Esophagus mucosa (tissue), 1 donor: ENCODE results near the gene PKN2. TPM values are rescaled to one million over a fixed set of nuclear protein-coding genes. Genes with fewer than 3 reads are reported as not detected.
A peak's percentile ranks its signal among the peaks of the same experiment; 100 is the strongest.
"Not testable (repeated sequence)": the region's sequence is repeated elsewhere in the genome, so short reads cannot be mapped to it uniquely, and the experiment has no call there.

Source experiments
- ATAC-seq: fragments of 200-7000 bp; cut with Tn5 transposase; one replicate; pipeline ENCODE4 v1.9.1; 2020
- total RNA-seq: library from RNA; stranded (reverse); gene quantifications from one replicate; pipeline ENCODE4 v1.2.4, GENCODE V29; 2023
- donor health status: DM: yes; HTN: yes; CAD: no.

Gene PKN2
- total RNA-seq, 1 donor from 2014 or later: 34.5 TPM

DNA sequence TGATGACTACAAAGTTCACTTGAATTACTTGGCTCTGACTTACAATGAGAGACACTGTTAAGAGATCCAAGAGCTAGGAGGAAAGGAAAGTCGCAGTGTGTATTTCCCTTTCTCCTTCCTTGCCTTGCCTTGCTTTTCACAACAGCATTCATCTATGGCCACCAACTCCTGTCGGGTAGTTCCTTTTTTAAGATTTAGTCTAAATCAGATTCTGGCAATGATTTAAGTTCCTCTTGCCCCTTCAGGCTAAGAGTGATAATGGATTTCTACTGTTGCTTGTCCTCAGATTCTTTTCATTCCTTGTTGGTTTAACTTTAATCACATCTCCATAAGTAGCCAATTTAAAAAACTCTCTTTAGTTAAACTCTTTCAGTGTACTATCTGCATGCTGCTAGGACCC lies 115.4 kb downstream of the PKN2 start:
- ATAC-seq: no peak

- peak; percentile 32 for ATAC-seq
These were observed 116.4 kb downstream of the PKN2 start for GRCh38 chr1:88800382-88801051.

DNA sequence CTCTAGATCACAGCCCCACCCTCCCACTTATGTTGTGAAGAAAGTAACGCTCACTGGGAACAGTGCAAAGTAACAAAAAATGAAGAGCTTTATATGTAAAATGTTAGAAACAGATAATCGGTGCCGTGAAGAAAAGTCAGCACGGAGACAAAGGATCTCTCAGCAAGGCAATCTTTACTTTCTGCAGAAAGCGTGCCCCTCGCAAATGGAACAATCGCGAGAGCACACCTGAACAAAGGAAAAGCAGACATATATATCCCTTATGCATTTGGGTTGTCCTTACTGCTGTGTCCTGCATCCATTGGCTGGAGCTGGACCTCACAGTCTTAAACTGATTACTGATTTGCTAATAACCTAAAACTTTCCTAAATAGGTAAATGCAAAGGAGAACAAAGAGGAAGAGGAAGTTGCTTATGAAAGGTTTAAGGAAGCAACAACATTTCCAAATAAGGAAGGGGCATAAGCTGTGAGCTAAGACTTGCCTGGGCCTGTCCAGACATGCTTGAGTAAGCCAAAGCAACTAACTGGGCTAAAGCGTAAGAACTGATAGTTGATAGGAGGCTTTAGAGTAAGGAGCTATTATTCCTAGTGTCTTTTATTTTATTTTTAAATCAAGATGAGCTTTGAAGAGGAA lies 117.6 kb downstream of the PKN2 start:
- no peak for ATAC-seq

GRCh38 chr1:88802404-88802803 lies 118.3 kb downstream of the PKN2 start:
- peak; percentile 58 for ATAC-seq

GRCh38 chr1:88802950-88803349 lies 118.9 kb downstream of the PKN2 start:
- ATAC-seq: peak; percentile 43

GRCh38 chr1:88803444-88803843 lies 119.4 kb downstream of the PKN2 start:
- ATAC-seq: no peak

DNA sequence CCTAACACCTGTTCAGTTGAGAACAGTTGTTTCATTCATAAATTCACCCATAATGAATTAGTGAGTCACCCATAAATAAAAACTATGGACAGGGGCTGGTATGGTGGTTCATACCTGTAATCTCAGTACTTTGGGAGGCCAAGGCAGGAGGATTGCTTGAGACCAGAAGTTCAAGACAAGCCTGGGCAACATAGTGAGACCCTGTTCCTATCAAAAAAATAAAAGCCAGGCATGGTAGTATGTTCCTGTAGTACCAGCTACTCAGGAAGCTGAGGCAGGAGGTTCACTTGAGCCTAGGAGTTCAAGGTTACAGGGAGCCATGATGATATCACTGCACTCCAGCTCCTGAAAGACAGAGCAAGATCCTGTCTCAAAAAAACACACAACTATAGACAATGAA lies 128.3 kb downstream of the PKN2 start:
- ATAC-seq: no peak

DNA sequence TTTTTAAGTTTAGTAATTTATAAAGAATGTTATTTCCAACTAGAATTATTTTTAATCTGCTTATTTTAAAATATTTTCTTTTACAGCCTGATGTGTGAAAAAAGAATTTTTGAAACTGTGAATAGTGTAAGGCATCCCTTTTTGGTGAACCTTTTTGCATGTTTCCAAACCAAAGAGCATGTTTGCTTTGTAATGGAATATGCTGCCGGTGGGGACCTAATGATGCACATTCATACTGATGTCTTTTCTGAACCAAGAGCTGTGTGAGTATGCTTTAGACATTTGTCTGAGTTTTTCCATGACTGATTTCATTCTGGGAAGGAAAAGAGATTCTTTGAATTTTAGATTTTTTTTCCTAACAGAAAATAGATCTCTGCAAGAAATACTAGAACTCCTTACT lies 129.4 kb downstream of the PKN2 start:
- ATAC-seq: no peak

DNA sequence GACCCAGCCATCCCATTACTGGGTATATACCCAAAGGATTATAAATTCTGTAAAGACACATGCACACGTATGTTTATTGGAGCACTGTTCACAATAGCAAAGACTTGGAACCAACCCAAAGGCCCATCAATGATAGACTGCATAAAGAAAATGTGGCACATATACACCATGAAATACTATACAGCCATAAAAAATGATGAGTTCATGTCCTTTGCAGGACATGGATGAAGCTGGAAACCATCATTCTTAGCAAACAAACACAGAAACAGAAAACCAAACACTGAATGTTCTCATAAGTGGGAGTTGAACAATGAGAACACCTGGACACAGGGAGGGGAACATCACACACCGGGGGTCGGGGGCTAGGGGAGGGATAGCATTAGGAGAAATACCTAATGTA lies 135.6 kb downstream of the PKN2 start:
- ATAC-seq: not testable (repeated sequence)

- ATAC-seq: no peak
These were observed 141.6 kb downstream of the PKN2 start for GRCh38 chr1:88825721-88826120.

- ATAC-seq: no peak
These were observed 163.6 kb downstream of the PKN2 start for GRCh38 chr1:88847643-88848042.

DNA sequence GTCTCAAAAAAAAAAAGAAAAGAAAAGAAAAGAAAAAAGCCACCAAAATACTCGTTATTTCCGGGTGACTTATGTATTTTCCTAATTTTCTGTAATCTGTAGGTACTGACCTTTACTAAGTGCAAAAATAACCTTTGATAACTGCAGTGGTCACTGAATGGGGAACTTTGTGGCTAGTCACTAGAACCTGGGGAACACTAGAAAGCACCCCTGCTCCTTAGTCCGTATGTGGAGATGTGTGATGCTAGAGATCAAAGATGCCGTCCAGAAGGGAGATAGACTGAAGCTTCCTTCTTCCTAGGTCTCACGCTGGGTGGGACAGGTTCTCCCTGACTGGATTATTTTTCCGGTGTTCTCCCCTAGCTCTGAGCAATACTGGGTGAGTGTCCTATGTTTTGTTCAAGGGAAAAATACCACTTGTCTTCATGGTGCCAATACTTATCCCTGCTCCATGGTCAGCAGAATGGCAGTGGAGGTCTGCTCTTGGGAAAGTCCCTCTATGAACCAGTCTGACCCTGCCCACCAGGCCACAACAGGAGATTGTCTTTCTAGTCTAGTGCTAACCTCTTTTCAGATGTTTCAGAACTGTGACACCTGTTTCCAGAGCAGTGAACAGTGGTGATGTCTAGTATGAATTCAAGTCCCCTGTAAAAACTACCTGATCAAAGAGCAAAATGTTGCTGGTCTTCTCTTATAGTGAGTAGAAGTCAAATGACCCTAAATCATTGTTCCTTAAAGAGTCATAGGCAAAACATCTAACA lies 167.4 kb downstream of the PKN2 start:
- ATAC-seq: no peak

GRCh38 chr1:88867743-88868521 lies 183.9 kb downstream of the PKN2 start:
- no peak for ATAC-seq

DNA sequence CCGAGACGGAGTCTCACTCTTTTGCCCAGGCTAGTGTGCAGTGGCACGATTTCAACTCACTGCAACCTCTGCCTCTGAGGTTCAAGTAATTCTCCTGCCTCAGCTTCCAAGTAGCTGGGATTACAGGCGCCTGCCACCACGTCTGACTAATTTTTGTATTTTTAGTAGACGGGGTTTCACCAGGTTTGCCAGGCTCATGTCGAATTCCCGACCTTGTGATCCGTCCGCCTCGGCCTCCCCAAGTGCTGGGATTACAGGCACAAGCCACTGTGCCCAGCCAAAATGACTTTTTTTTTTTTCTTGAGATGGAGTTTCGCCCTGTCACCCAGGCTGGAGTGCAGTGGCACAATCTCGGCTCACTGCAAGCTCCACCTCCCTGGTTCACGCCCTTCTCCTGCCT lies 185.6 kb downstream of the PKN2 start:
- ATAC-seq: not testable (repeated sequence)

DNA sequence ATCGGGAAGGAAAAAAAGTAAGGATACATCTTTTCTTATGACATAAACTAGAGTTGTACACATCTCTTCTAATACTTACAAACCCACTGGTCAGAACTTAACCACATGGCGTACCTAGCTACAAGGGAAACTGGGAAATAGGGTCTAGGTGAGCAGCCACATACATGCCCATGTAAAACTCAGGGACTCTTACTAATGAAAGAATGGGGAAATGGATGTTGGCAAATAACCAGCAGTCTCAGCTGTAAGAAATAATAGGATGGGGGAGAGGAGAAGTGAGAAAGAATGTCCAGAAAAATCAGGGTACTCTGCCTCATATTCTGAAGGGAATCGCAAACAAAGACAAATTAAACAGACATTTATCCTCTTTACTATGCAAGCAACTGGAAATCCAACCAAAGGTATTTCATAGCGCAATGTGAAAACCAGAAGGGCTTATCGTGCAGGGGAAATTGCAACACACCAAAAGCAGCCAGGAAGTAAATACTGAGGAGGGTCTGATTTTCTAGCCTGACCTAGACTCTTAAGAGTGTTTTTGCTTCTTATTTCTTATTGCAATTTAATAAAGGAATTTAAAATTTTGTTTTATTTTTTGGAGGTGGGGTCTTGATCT lies 189.8 kb downstream of the PKN2 start:
- ATAC-seq: no peak

DNA sequence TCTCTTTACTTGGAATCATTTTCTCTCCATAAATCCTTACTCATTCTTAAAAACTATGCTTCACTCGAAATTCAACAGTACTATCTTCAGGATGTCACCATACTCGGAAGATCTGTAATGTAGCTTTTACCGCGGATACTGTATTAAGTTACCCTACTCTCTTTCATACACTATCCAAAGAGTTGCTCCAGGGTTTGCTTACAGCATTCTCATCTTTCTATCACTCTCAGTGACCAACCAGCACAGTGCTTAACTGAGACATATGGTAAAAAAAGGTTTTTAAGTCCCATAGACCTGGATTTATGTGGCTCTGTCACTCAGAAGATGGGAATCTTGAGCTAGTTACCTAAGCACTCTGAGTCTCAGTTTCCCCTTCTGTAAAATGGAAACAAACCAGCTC lies 191.5 kb downstream of the PKN2 start:
- ATAC-seq: no peak

DNA sequence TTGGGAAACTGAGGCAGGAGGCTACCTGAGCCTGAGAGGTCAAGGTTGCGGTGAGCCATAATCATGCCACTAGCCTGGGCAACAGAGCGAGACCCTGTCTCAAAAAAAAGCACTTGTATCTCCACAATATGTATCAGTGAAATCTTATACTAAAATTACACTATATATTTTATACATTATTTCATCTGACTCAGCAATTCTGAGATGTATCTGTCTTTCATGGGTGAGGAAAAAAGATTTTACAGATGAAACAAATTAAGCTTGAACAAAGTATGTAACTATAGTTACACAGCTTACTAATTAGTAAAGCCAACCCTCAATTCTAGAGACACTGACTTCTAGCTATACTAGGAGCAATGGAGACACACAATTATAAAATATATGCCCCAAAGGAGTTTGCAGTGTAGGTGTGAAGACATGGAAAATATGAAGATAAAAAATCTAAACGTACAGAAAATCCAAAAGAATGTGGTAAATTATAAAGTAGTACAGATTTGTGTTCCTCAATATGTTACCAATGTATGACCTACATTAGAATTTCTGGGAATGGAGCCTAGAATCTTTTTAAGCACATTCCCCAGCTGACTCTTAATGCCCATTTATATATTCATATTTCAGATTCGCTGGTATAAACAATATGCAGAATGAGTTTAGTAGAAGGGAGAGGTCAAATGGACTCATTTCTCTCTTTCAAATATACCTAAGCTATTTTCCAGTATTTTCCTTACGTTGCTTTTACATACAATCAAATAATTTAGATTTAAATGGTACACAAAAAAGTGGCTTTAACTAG lies 192.7 kb downstream of the PKN2 start:
- ATAC-seq: no peak

DNA sequence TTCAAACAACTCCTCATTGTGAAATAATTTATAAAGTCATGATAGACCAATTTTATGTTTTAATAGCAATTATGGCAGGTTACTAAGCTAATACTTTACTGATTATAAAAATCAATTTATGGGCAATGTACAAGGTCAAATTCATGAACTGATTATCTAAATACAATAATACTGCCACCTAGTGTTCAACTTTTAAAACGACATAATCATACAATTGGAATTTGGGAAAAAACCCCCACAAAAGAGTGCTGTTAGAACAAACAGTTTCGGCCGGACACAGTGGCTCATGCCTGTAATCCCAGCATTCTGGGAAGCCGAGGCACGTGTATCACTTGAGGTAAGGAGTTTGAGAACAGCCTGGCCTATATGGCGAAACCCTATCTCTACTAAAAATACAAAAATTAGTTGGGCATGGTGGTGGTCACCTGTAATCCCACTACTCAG lies 193.3 kb downstream of the PKN2 start:
- ATAC-seq: no peak

GRCh38 chr1:88877911-88878310 lies 193.8 kb downstream of the PKN2 start:
- no peak for ATAC-seq

DNA sequence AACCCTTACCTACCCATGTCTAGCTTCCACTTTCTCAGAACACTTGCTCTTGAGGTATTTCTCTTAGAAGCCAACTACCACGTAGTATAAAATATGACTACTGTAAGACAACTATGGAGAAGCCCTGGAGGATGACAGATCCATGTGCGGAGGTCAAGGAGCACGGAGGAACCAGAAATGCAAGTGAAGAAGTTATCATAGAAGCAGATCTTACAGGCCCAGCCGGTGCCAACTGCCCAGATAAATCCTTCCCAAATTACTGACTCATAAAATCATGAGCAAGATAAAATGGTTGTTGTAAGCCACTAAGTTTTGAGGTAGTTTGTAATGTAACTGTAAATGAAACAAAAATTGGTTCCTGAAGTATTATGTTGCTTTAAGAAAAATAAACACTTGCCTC lies 194.7 kb downstream of the PKN2 start:
- ATAC-seq: no peak

- ATAC-seq: not testable (repeated sequence)
These were observed 196.6 kb downstream of the PKN2 start for GRCh38 chr1:88880717-88881116.

- no peak for ATAC-seq
These were observed 199.1 kb downstream of the PKN2 start for GRCh38 chr1:88883156-88883555.
